HG02981 (cell line): Measurements from ENCODE around the gene TSPAN10.
"Not testable (repeated sequence)": the region's sequence is repeated elsewhere in the genome, so short reads cannot be mapped to it uniquely, and the experiment has no call there.

Experiments
- ATAC-seq: cut with Tn5 transposase; IDR thresholded peaks from one replicate; pipeline ENCODE4 v1.9.1; 2021; ENCODE audit warnings: mild to moderate bottlenecking, moderate library complexity; ENCODE audit not compliant: unreplicated experiment

Gene TSPAN10

DNA sequence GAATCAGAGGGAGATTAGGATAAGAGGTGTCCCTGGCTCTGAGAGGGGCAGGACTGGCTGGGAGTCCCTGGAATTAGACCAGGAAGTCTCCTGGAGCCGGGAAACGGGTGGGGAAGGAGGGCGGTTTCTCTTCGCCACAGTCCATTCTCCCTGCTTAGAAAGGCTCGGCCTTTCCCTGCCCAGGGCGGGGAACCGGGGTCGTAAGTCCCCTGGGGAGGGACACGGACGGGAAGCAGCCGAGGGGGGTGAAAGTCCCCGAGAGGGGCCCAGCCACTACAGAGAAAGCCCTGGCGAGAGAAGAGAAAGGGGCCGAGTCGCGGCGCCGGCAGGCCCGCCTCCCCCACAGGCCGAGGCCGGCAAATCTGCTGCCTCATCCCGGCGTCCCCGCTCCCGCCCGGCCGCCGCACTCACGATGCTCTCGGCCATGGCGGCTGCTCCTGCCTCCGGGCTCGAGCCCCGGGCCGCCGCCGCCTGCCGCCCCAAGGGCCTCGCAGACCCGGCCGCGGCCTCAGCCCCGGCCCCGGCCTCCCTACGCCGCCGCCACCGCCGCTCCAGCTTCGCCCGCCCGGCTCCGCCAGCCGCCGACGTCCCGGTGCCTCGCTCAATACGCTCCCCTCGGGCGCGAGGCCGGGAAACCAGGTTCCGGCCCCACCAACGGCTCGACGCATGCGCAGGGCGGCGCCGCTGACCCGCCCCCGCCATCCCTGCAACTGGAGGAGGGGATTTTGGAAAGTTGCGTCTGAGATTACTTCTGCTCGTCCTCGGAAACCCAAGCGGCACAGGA lies at the start of gene TSPAN10, which contains the start of gene NPLOC4:
Gene TSPAN10, plus strand, starts transcription at position 692 of the 784 bp plus-strand sequence. CDS start 5,217 bp downstream, outside the sequence.
Gene NPLOC4, minus strand, starts transcription at position 608 of the 784 bp plus-strand sequence. Its CDS starts 182 bp downstream, at position 426.
- ATAC-seq = peak; percentile 81

DNA sequence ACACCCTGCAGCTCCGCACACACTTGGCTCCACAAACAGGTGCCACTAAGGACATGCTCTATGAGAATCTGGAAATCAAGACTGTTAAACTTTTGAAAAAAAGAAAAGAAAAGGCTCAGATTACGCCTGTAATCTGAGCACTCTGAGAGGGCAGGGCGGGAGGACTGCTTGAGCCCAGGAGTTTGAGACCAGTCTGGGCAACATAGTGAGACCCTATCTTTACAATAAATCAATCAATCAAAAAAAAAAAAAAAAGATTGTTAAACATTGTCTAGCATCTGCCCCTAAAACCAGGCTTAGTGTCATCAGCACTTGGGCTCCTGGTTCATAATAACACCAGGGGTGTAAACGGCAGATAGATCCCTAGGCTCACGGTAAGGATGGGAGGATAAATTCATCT lies 47.4 kb upstream of the TSPAN10 start:
- ATAC-seq = no peak

- ATAC-seq = no peak
Observed at GRCh38 chr17:81590121-81590520, 46.9 kb upstream of the TSPAN10 start.

DNA sequence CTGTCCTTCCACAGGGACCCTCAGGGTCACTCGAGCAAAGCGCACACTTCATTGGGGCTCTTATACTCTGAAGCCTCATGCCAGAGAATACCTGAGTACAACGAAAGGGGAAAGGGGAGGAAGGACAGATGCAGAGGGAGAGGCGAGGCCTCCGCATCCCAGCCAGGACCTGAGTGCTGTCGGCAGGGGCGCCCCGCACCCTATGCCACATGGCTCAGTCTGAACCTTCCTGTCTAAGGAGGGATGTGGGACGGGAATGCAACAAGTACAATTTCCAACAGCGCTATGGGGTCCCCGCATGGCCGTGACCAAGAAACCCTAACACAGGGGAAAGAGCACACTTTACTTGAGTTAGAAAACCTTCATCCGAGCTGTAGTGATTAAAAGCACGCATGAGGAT lies 45.0 kb upstream of the TSPAN10 start:
- no peak for ATAC-seq

- no peak for ATAC-seq
Observed at GRCh38 chr17:81593105-81593871, 43.7 kb upstream of the TSPAN10 start.

- no peak for ATAC-seq
Observed at GRCh38 chr17:81599719-81600486, 37.1 kb upstream of the TSPAN10 start.

GRCh38 chr17:81601525-81602120 lies 35.4 kb upstream of the TSPAN10 start:
- no peak for ATAC-seq

GRCh38 chr17:81603846-81604610 lies 33.0 kb upstream of the TSPAN10 start:
- no peak for ATAC-seq

GRCh38 chr17:81607431-81607830 lies 29.6 kb upstream of the TSPAN10 start:
- no peak for ATAC-seq

GRCh38 chr17:81608082-81608481 lies 28.9 kb upstream of the TSPAN10 start:
- ATAC-seq = no peak

DNA sequence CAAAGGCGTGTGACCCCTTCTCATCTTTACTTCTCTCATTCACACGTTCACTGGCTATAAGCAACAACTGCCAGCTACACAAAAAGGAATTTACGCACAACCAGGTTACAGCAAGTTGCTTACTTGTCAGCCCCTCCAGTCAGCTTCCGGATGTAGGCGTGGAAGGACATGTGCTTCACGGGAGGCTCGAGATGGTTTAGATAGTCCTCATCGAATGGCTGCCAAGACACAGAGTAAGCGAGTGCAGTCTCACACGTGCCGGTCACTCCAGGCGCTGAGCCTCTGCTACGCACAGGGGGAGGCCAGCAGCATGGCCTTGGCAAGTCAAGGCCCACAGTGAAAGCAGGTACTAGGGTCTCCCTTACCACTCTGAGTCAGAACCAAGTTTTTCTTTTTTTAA lies 28.4 kb upstream of the TSPAN10 start:
- no peak for ATAC-seq

- no peak for ATAC-seq
Observed at GRCh38 chr17:81609541-81610311, 27.3 kb upstream of the TSPAN10 start.

DNA sequence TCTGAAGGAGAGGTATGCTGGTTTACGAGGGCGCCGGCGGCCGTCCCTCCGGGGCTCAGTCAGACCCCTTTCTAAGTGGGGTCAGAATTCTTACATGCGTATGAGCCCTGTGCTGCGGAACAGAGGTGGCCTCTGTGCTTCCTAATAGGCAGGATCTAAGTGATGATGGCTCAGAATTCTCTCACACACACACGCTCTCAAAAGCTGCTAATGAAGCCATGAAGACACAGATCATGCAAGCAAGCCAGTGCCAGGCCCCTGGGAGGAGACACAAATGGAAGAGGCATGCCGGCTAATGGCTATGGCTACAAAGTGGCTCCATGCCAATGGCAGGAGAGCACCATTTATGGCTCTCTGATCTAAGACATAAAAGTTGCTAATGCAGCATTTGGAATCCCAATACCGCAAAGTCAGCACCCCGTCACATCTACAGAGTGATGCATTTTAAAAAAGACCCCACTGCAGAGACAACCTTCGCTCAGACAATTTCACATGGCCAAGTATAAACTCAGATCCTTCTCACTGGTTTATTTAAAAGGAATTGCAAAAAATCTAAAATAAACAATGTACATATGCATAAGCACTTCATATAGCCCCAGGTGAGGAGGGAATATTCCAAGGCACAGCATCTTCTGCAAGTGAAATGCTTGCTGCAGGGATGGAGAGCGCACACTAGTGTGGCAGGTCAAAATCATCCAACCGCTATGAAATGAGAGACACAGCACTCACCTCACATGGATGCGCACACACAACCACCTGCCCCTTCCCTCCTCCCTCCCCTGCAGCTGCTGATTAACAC lies 24.6 kb upstream of the TSPAN10 start:
- ATAC-seq = no peak

DNA sequence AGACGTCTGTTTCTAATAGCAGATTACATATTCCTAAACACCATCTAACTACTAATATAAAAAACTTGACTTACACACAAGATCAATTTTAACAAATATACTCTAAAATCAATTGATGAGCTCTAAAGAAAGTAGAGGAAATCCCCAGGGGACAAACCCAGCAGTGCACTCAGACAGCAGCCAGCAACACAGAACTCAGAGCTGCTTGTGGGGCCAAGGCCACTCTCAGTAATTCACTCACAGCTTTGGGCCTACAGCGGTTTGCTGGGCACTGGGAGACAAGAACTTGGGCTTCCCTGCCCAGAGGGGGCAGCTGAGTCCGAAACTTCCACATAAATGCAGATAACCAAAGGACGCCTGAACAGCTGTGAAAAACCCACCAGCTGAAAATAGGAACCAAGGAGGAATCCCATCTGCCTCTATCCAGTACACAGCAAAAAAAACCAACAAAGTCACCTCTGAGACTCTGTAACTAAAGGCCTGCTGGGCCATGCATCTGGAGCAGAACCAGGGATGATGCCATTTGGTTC lies 21.5 kb upstream of the TSPAN10 start:
- no peak for ATAC-seq

DNA sequence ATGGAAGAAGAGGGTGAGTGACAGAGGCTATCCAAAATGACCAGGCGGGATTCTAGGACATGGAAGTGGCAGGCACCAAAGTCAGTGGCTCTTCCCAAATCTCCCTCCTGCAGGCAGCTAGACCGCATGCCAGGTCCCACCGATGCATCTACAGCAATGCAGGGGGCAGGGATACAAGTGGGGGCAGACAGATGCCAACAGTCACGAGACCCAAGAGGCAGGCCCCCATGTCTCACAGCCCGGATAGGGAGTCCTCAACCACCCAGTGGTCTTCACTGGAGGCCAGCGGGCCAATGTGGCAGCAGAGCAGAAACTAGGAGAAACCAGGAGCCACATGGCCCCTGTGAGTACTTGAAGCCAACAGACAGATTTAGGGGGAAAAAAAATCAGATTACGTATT lies 20.1 kb upstream of the TSPAN10 start:
- no peak for ATAC-seq

DNA sequence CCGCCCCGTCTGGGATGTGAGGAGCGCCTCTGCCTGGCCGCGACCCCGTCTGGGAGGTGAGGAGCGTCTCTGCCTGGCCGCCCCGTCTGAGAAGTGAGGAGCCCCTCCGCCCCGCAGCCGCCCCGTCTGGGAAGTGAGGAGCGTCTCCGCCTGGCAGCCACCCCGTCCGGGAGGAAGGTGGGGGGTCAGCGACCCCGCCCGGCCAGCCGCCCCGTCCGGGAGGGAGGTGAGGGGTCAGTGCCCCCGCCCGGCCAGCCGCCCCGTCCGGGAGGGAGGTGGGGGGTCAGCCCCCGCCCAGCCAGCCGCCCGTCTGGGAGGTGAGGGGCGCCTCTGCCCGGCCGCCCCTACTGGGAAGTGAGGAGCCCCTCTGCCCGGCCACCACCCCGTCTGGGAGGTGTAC lies 18.7 kb upstream of the TSPAN10 start:
- ATAC-seq = not testable (repeated sequence)

DNA sequence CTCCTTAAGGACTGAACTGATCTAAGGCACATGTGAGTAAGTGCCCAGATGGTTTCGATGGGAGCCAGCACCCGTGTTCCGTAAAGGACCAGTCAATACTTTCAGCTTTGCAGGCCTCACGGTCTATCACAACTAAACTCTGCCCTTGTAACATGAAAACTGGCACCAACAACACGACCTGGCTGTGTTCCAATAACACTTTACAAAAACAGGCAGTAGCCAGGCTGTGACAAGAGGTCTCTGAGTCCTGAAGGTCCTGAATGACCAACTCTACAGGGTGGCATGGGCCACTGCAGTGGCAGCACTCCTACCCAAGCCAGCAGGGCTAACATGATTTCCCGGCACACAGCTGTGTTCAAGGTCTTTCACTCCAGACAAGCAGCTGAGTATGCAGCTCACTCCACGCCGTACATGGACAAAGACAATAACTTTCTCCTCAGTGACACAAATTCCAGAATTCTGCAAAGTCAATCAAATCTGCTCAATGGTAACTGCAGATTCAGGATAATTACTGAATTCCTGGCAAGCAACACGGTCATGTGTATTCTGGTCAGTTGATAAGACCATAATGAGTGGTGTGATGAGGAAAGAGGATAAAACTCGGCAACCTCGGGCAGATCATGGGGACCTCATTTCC lies 15.4 kb upstream of the TSPAN10 start:
- no peak for ATAC-seq

- no peak for ATAC-seq
Observed at GRCh38 chr17:81630274-81630673, 6.7 kb upstream of the TSPAN10 start.
